Endothelial cell of umbilical vein (primary cell): Measurements from ENCODE around the gene CACNA2D3. TPM values are rescaled to one million over a fixed set of nuclear protein-coding genes. Genes with fewer than 3 reads are reported as not detected.
"Not testable (repeated sequence)": the region's sequence is repeated elsewhere in the genome, so short reads cannot be mapped to it uniquely, and the experiment has no call there.

Experiments
- BruUV-seq: library from RNA; stranded (reverse); fragments of 400-500 nt; replicated peaks from 2 replicates; lab custom pipeline; 2021; lab: Mats Ljungman, UMichigan
- CTCF ChIA-PET: fragments of 300-600, 350-600 bp; sonication (Branson Sonifier 250); formaldehyde crosslinking; loops from one replicate; lab custom pipeline; 2021; ENCODE audit warnings: antibody characterized with exemption, inconsistent platforms; lab: Charles Lee
- POLR2A ChIA-PET: fragments of 300-600, 350-600 bp; sonication (Branson Sonifier 250); formaldehyde crosslinking; loops from one replicate; lab custom pipeline; 2021; ENCODE audit warnings: antibody characterized with exemption, inconsistent platforms; lab: Charles Lee
- DNase-seq: peaks from one replicate; pipeline ENCODE4 v3.0.0-alpha.2; 2011; ENCODE audit warnings: low read depth, low spot score
- FAIRE-seq: peaks from 2 replicates; lab custom pipeline; 2011; peaks lifted over from hg19 to GRCh38; lab: Jason Lieb, UNC
- H2AFZ ChIP-seq: 2 replicates; pipeline ENCODE4 v1.6.0; 2012; ENCODE audit warnings: low read depth, low read length, control low read depth, inconsistent platforms
- H3K27ac ChIP-seq: 2 replicates; pipeline ENCODE4 v1.5.1; 2011; ENCODE audit warnings: low read depth, mild to moderate bottlenecking, control low read depth, low read length, moderate library complexity; ENCODE audit not compliant: insufficient read depth
- H3K27me3 ChIP-seq, 2 experiments: 2 replicates each; pipeline versions ENCODE4 v1.6.0 to v1.6.1; 2011; ENCODE audit warnings: low read length in 2 of 2, mixed read lengths in 1 of 2; ENCODE audit not compliant: control insufficient read depth in 2 of 2, insufficient read depth in 2 of 2
- H3K36me3 ChIP-seq, 2 experiments: 2 replicates in 1 of 2; 3 replicates in 1 of 2; pipeline ENCODE4 v1.5.1; 2011; ENCODE audit warnings: low read length in 2 of 2, mild to moderate bottlenecking in 1 of 2, moderate library complexity in 1 of 2; ENCODE audit not compliant: control insufficient read depth in 2 of 2, insufficient read depth in 2 of 2; ENCODE audit errors: extremely low read depth in 1 of 2
- H3K4me1 ChIP-seq: 3 replicates; pipeline ENCODE4 v1.5.1; 2011; ENCODE audit warnings: mild to moderate bottlenecking, low read length; ENCODE audit not compliant: control insufficient read depth, insufficient read depth; ENCODE audit errors: extremely low read depth
- H3K4me2 ChIP-seq: 2 replicates; pipeline ENCODE4 v1.6.1; 2011; ENCODE audit warnings: low read length, control low read depth, mixed read lengths; ENCODE audit not compliant: insufficient read depth
- H3K4me3 ChIP-seq, 3 experiments: fragments of 200-600 bp in 1 of 3; sonication (generic), shearing (Covaris generic) in 1 of 3; replicated peaks in 1 of 3; 2 replicates each; pipeline ENCODE4 v1.5.1; 2011 to 2016; ENCODE audit warnings: control low read depth in 3 of 3, low read length in 3 of 3, mild to moderate bottlenecking in 2 of 3, inconsistent platforms in 1 of 3, low read depth in 1 of 3, moderate library complexity in 1 of 3; ENCODE audit not compliant: insufficient read depth in 1 of 3
- H3K79me2 ChIP-seq: 2 replicates; pipeline ENCODE4 v1.6.0; 2012; ENCODE audit warnings: low read length, inconsistent platforms; ENCODE audit not compliant: control insufficient read depth, insufficient read depth
- H3K9ac ChIP-seq: replicated peaks from 2 replicates; pipeline ENCODE3; 2011; ENCODE audit warnings: low read length, control low read depth; ENCODE audit not compliant: insufficient read depth; ENCODE audit errors: extremely low read depth
- H3K9me1 ChIP-seq: replicated peaks from 3 replicates; pipeline ENCODE4 v1.6.0; 2011; ENCODE audit warnings: mild to moderate bottlenecking, low read length; ENCODE audit not compliant: control insufficient read depth, insufficient read depth; ENCODE audit errors: extremely low read depth
- H3K9me3 ChIP-seq: replicated peaks from 2 replicates; pipeline ENCODE4 v1.5.1; 2012; ENCODE audit warnings: low read length, inconsistent platforms; ENCODE audit not compliant: control insufficient read depth, insufficient read depth
- H4K20me1 ChIP-seq: replicated peaks from 2 replicates; pipeline ENCODE3; 2011; ENCODE audit warnings: mild to moderate bottlenecking, low read length; ENCODE audit not compliant: control insufficient read depth, insufficient read depth; ENCODE audit errors: extremely low read depth
- CTCF ChIP-seq, 2 donors: IDR thresholded peaks; 1 replicate in 1 of 2; 2 replicates in 1 of 2; pipeline ENCODE4 v1.5.1; 2011; ENCODE audit warnings: low read length in 2 of 2, mild to moderate bottlenecking in 2 of 2, moderate library complexity in 2 of 2, control low read depth in 1 of 2, inconsistent platforms in 1 of 2, low read depth in 1 of 2; ENCODE audit not compliant: insufficient read depth in 1 of 2; ENCODE audit errors: extremely low read depth in 1 of 2
- EZH2 ChIP-seq: IDR thresholded peaks from 2 replicates; pipeline ENCODE4 v1.6.1; 2012; ENCODE audit warnings: borderline replicate concordance, low read depth, mild to moderate bottlenecking, moderate library complexity, low read length, inconsistent platforms; ENCODE audit not compliant: severe bottlenecking
- FOS ChIP-seq: IDR thresholded peaks from 2 replicates; pipeline ENCODE4 v1.6.1; 2011; ENCODE audit warnings: mild to moderate bottlenecking, low read length, moderate library complexity, borderline replicate concordance; ENCODE audit not compliant: insufficient read depth
- GATA2 ChIP-seq: IDR thresholded peaks from 2 replicates; pipeline ENCODE4 v1.7.0; 2011; ENCODE audit warnings: low read depth, mild to moderate bottlenecking, moderate library complexity, mixed read lengths, low read length; ENCODE audit not compliant: insufficient read length, insufficient read depth
- JUN ChIP-seq: IDR thresholded peaks from 2 replicates; pipeline ENCODE4 v1.6.1; 2011; ENCODE audit warnings: borderline replicate concordance, low read depth; ENCODE audit not compliant: insufficient read length, insufficient read depth
- MAX ChIP-seq: IDR thresholded peaks from 2 replicates; pipeline ENCODE4 v1.6.1; 2011; ENCODE audit not compliant: insufficient read depth, insufficient read length
- MYC ChIP-seq: IDR thresholded peaks from one replicate; pipeline ENCODE4 v1.6.1; 2011; ENCODE audit warnings: mild to moderate bottlenecking, low read depth, low read length
- POLR2A ChIP-seq: IDR thresholded peaks from 2 replicates; pipeline ENCODE4 v1.6.1; 2012; ENCODE audit warnings: low read depth, mild to moderate bottlenecking, control low read depth, low read length
- POLR2AphosphoS5 ChIP-seq: IDR thresholded peaks from 2 replicates; pipeline ENCODE4 v1.6.1; 2012; ENCODE audit warnings: low read depth, mild to moderate bottlenecking, control low read depth, low read length, moderate library complexity; ENCODE audit not compliant: insufficient read depth
- dilution Hi-C: fragments of 300-500 bp; cut with MboI; formaldehyde crosslinking; loops from one replicate; pipeline ENCODE4 v1.15.0; 2019; ENCODE audit warnings: low sequenced_read_pairs; ENCODE audit not compliant: extremely low pct_ligation_motif_present
- intact Hi-C: fragments of 100-400 bp; cut with micrococcal nuclease; formaldehyde crosslinking; loops from one replicate; pipeline ENCODE4 v1.10.0; 2022
- polyA plus RNA-seq, 4 experiments: library from polyadenylated mRNA; depleted of rRNA in 3 of 4; stranded (reverse) in 3 of 4; unstranded in 1 of 4; fragments of >200 nt; gene quantifications; 2 replicates each; pipeline versions ENCODE4 v1.2.1 to v1.2.3, GENCODE V29; 2011 to 2012; ENCODE audit warnings: missing spikeins in 1 of 4
- total RNA-seq: library from RNA; stranded (reverse); gene quantifications from 2 replicates; pipeline ENCODE4 v1.2.3, GENCODE V29; 2021

Gene CACNA2D3
- total and polyA plus RNA-seq, 2 donors (not counting 3 experiments of a cell fraction or from before 2014, with no cell fraction given), result not detected

- H3K4me2 ChIP-seq, result no peak overlapping the region
- H3K9me1 ChIP-seq, result no peaks in the 10 kb centered on the region
- no peak overlapping the region for H3K27ac ChIP-seq
- TF ChIP-seq MYC (no peak), POLR2A (no peak), FOS (no peak), GATA2 (no peak), CTCF (IDR thresholded peaks at IDR 0.05; ENCODE audit: extremely low read depth in 1 of 2, insufficient read depth in 1 of 2, low read depth in 1 of 2, low read length in 2 of 2) (no peak), POLR2AphosphoS5 (no peak), EZH2 (no peak), JUN (no peak), MAX (no peak)
- FAIRE-seq (no peak), DNase-seq (no peak)
- H3K4me3 ChIP-seq, result no peak overlapping the region
- CTCF ChIA-PET, result no interaction called here
- no TSS peak for BruUV-seq
- H4K20me1 ChIP-seq, result no peaks in the 10 kb centered on the region
- no peaks in the 10 kb centered on the region for H3K79me2 ChIP-seq
- H2AFZ ChIP-seq, result no peak overlapping the region
- H3K27me3 ChIP-seq, result no peaks in the 10 kb centered on the region
- POLR2A ChIA-PET, result no interaction called here
- H3K36me3 ChIP-seq, result no peaks in the 10 kb centered on the region
- dilution Hi-C loops, result no loop called here
- H3K9ac ChIP-seq, result no peak overlapping the region
- no peaks in the 10 kb centered on the region for H3K4me1 ChIP-seq
- intact Hi-C loops, result no loop called here
- H3K9me3 ChIP-seq, result peaks cover 2% of the 10 kb centered on the region
These were observed 855.1 kb downstream of the CACNA2D3 start for GRCh38 chr3:54977439-54977838.

- H3K9ac ChIP-seq, H4K20me1 ChIP-seq, DNase-seq, H3K4me1 ChIP-seq, FAIRE-seq, POLR2A ChIA-PET, H3K4me3 ChIP-seq, H3K4me2 ChIP-seq, dilution Hi-C loops, H3K27ac ChIP-seq, H2AFZ ChIP-seq, H3K9me1 ChIP-seq, intact Hi-C loops, H3K27me3 ChIP-seq, H3K79me2 ChIP-seq, H3K36me3 ChIP-seq, BruUV-seq, CTCF ChIA-PET, H3K9me3 ChIP-seq: not testable (repeated sequence)
These were observed 855.6 kb downstream of the CACNA2D3 start for GRCh38 chr3:54977946-54978345.
